ENCODE data around the gene ZBTB7C. TPM values are rescaled to one million over a fixed set of nuclear protein-coding genes. Genes with fewer than 3 reads are reported as not detected.
A peak's percentile ranks its signal among the peaks of the same experiment; 100 is the strongest.

The ZBTB7C gene
- polyA plus RNA-seq, 1 of the 3 experiments (the other 2 are of a cell fraction): 0.05 TPM

GRCh38 chr18:48446582-48447225, 37.5 kb upstream of the ZBTB7C start:
- no peak overlapping the region for H3K9ac ChIP-seq
- 63% methylated on average over 18 of the region's 30 CpGs for WGBS (ENCODE audit: low lambda C conversion rate)
- CTCF ChIA-PET: interaction anchor here (0.6 to 15.1 kb wide), 49 partner anchors 10 to 450 kb away, joined by 3 to 333 read pairs (median 4); no protein-coding TSS in a partner anchor
- H4K20me1 ChIP-seq (ENCODE audit: insufficient read depth): no peaks in the 10 kb centered on the region
- H3K9me2 ChIP-seq: no peaks in the 10 kb centered on the region
- no peaks in the 10 kb centered on the region for H3K79me2 ChIP-seq (ENCODE audit: insufficient read depth)
- no peaks in the 10 kb centered on the region for H3K9me3 ChIP-seq
- TF ChIP-seq MXI1 (IDR thresholded peaks at IDR 0.05; ENCODE audit: low read depth, low read length) (peak; percentile 45; the same call in 1 of the 2 replicates), SMC3 (IDR thresholded peaks at IDR 0.05; ENCODE audit: low read depth, low read length) (peak; percentile 97), USF1 (IDR thresholded peaks at IDR 0.05; ENCODE audit: borderline replicate concordance, low read depth) (no peak), REST (IDR thresholded peaks at IDR 0.05; ENCODE audit: low read depth, low read length) (0 out of 2 replicates have a peak, but pooled peaks have one; percentile 9), NRF1 (IDR thresholded peaks at IDR 0.05; ENCODE audit: low read depth, low read length) (no peak), MAX (IDR thresholded peaks at IDR 0.05; ENCODE audit: low read depth) (no peak), CHD2 (IDR thresholded peaks at IDR 0.05; ENCODE audit: low read length, partially characterized antibody) (peak; percentile 31), FOXJ3 (CRISPR knock-in tag; IDR thresholded peaks at IDR 0.05) (no peak), FOSL2 (IDR thresholded peaks at IDR 0.05; ENCODE audit: borderline replicate concordance, low read depth) (no peak), CTCF (IDR thresholded peaks at IDR 0.05) (peak; percentile 89), RXRA (IDR thresholded peaks at IDR 0.05; ENCODE audit: borderline replicate concordance, low read depth) (no peak), SIN3A (IDR thresholded peaks at IDR 0.05; ENCODE audit: borderline replicate concordance, low read depth, low read length) (no peak), USF2 (IDR thresholded peaks at IDR 0.05; ENCODE audit: borderline replicate concordance, low read depth, low read length) (no peak), TCF12 (IDR thresholded peaks at IDR 0.05) (no peak), YY1 (IDR thresholded peaks at IDR 0.05; ENCODE audit: low read depth) (no peak), RAD21 (IDR thresholded peaks at IDR 0.05; ENCODE audit: low read length) (peak; percentile 99)
- no peak overlapping the region for H2AFZ ChIP-seq (ENCODE audit: low read depth)
- H3K4me2 ChIP-seq: no peak overlapping the region
- POLR2A ChIA-PET: no interaction called here
- H3F3A ChIP-seq (replicated peaks; ENCODE audit: insufficient read depth): no peaks in the 10 kb centered on the region
- peaks cover 45% of the 10 kb centered on the region; the same call in 1 of the 2 replicates for H3K27me3 ChIP-seq (ENCODE audit: insufficient read depth)
- DNase-seq: peak; percentile 84
- H3K36me3 ChIP-seq (replicated peaks in 1 of 2; ENCODE audit: control insufficient read depth in 1 of 2, insufficient read depth in 2 of 2, low read length in 1 of 2): no peaks in the 10 kb centered on the region
- H3K4me3 ChIP-seq (ENCODE audit: low read depth in 2 of 2, low read length in 1 of 2): peak overlapping the region in 1 of 2 experiments; percentile 22; a peak in 1 of 4 replicates
- H3K27ac ChIP-seq (ENCODE audit: low read depth in 2 of 2, low read length in 1 of 2): peak overlapping the region in 1 of 2 experiments; percentile 2; a peak in 1 of 4 replicates
- peaks cover 0 to 12% of the 10 kb centered on the region in 2 experiments; a peak in 1 of 4 replicates for H3K4me1 ChIP-seq (ENCODE audit: control insufficient read depth in 1 of 2, insufficient read depth in 2 of 2, low read depth in 1 of 2, low read length in 1 of 2)

Measured in SK-N-SH (cell line).